Activated T-cell treated with anti-CD3 and anti-CD28 coated beads, Interleukin-2, amount 50 U/mL, for 72 hours (primary cell): ENCODE data around the gene CD300H. TPM values are rescaled to one million over a fixed set of nuclear protein-coding genes. Genes with fewer than 3 reads are reported as not detected.

Experiments
- ATAC-seq, 2 donors: fragments of 150-1000 bp; cut with Tn5 transposase; replicated peaks in 1 of 2; 2 replicates each; pipeline ENCODE4 v1.10.0; 2021; ENCODE audit warnings: moderate library complexity in 2 of 2, mild to moderate bottlenecking in 1 of 2
- DNase-seq, 2 donors: peaks; one replicate each; pipeline ENCODE4 v3.0.0; 2021 to 2022; ENCODE audit warnings: mixed read lengths in 1 of 2
- H3K27ac Mint-ChIP-seq: one replicate; pipeline ENCODE4 v1.8.0; 2022; ENCODE audit warnings: mild to moderate bottlenecking, moderate library complexity, mixed read lengths
- H3K27me3 Mint-ChIP-seq: one replicate; pipeline ENCODE4 v1.8.0; 2022; ENCODE audit warnings: low read depth, mixed read lengths
- H3K36me3 Mint-ChIP-seq, 2 donors: one replicate each; pipeline ENCODE4 v1.8.0; 2022; ENCODE audit warnings: mixed read lengths in 2 of 2, mild to moderate bottlenecking in 1 of 2; ENCODE audit not compliant: insufficient read depth in 2 of 2
- H3K4me1 Mint-ChIP-seq: one replicate; pipeline ENCODE4 v1.8.0; 2022; ENCODE audit warnings: low read depth, mixed read lengths
- H3K4me3 Mint-ChIP-seq, 2 donors: one replicate each; pipeline ENCODE4 v1.8.0; 2022; ENCODE audit warnings: mild to moderate bottlenecking in 2 of 2, mixed read lengths in 2 of 2, moderate library complexity in 2 of 2
- H3K9me3 Mint-ChIP-seq, 2 donors: one replicate each; pipeline ENCODE4 v1.8.0; 2022; ENCODE audit warnings: mixed read lengths in 2 of 2
- total RNA-seq, 2 donors: library from RNA; stranded (reverse); gene quantifications; one replicate each; pipeline ENCODE4 v1.2.3, GENCODE V29; 2022

The CD300H gene
- total RNA-seq, 2 donors from 2014 or later = not detected

DNA sequence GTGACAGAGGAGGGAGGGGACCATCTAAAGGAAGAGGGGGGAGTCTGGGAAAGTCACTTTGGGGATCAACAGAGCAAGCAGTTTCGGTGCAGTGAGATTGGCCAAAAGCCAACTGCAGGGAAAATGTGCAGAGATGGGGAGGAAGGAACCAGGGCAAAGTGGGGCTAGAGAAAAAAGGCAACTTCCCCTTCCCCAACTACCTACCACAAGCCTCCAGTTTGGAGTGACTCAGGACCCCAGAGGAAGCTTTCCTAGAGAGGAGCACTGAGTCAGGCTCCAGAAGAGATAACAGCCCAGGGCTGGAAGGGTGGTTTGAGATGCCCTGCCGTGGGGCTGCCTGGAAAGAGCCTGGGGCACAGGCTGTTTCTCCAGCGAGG lies 31.7 kb upstream of the CD300H start:
- H3K27ac Mint-ChIP-seq = no peak overlapping the region
- DNase-seq = no peak
- H3K27me3 Mint-ChIP-seq = peaks cover 22% of the 10 kb centered on the region
- no peaks in the 10 kb centered on the region for H3K9me3 Mint-ChIP-seq
- H3K36me3 Mint-ChIP-seq = no peaks in the 10 kb centered on the region
- peak overlapping the region in 1 of 2 donors; percentile 16 for H3K4me3 Mint-ChIP-seq
- H3K4me1 Mint-ChIP-seq = peaks cover 21% of the 10 kb centered on the region
- no peak for ATAC-seq

DNA sequence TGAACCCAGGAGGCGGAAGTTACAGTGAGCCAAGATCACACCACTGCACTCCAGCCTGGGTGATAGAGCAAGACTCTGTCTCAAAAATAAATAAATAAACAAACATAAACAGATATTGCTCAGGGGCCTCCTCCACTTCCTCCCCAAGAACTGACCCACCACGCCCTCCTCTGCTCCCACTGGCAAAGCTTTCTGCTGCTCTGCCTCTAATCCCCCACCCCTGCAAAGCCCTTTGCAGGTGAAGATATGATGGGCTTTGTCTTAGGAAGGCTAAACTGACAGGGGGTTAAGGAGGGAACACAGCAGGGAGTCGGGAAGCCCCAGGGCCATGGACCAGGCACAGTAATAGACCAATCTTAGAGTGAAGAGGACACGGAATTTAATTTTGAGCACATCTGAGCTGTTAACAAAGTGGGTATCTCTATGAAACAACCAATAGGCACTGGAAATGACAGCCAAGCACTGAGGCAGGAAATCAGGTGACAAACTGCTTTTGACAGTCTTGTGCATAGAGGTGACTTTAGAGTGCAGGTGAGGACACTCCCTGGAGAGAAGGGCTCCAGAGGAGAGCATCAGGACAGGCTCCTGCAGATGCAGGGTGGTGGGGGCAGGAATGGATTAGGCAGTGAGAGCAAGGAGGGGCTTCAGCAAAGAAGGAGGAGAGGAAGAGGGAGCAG lies 31.2 kb upstream of the CD300H start:
- Mint-ChIP-seq H3K9me3 (no peaks in the 10 kb centered on the region), H3K4me3 (peak overlapping the region in 1 of 2 donors; percentile 16), H3K27me3 (peaks cover 22% of the 10 kb centered on the region), H3K27ac (no peak overlapping the region), H3K36me3 (no peaks in the 10 kb centered on the region), H3K4me1 (peaks cover 21% of the 10 kb centered on the region)
- no peak for ATAC-seq
- no peak for DNase-seq

DNA sequence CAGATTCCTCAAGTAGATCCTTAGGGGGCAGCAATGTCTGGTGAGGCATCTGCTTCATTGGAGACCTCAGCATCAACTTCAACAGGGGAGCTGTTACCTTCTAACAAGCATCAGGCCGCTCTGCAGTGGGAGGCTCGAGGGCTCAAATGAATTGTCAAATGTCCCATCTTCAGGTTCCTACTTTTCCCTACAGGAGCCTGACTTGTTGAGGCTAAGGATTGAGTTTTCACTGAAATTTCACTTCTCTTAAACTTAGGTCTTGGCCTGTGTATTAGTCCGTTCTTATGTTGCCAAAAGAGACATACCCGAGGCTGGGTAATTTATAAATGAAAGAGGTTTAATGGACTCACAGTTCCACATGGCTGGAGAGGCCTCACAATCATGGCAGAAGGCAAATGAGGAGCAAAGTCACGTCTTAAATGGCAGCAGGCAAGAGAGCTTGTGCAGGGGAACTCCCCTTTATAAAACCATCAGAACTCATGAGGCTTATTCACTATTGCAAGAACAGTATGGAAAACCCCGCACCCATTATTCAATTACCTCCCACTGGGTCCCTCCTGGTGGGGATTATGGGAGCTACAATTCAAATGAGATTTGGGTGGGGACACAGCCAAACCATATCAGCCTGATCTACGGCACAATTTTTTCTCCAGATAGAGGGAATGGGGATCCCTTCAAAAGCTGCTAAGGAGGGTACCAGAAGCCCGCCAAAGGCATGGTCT lies 29.9 kb upstream of the CD300H start:
- H3K36me3 Mint-ChIP-seq = no peaks in the 10 kb centered on the region
- H3K4me1 Mint-ChIP-seq = peaks cover 19% of the 10 kb centered on the region
- no peak overlapping the region for H3K27ac Mint-ChIP-seq
- H3K9me3 Mint-ChIP-seq = no peaks in the 10 kb centered on the region
- ATAC-seq = no peak
- DNase-seq = no peak
- H3K4me3 Mint-ChIP-seq = no peak overlapping the region
- peaks cover 14% of the 10 kb centered on the region for H3K27me3 Mint-ChIP-seq

DNA sequence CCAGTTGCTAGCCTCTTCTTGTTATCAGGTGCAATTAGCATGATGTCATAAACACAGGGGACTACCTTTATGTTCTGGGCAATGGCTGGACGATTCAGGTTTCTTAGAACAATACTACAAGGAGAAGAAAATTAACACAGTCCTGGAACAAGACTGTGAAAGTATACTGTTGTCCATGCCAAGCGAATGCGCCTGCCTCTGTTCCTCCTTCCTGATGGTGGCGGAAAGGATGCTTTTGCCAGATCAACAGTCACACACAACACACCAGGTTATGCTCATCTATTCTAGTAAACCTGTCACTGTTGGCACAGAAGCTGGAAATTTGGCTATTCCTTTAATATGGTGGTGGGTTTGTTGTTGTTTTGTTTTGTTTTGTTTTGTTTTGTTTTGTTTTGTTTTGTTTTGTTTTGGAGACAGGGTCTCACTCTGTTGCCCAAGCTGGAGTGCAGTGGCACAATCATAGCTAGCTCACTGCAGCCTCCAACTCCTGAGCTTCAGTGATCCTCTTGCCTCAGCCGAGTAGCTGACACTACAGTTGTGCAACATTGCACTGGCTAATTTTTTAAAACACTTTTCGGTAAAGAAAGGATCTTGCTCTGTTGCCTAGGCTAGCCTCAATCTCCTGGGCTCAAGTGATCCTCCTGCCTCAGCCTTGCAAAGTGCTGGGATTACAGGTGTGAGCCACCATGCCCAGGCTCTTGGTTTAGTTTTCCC lies 27.9 kb upstream of the CD300H start:
- H3K27ac Mint-ChIP-seq = no peak overlapping the region
- no peaks in the 10 kb centered on the region for H3K36me3 Mint-ChIP-seq
- DNase-seq (no peak), ATAC-seq (no peak)
- no peak overlapping the region for H3K4me3 Mint-ChIP-seq
- peaks cover 25% of the 10 kb centered on the region for H3K4me1 Mint-ChIP-seq
- H3K9me3 Mint-ChIP-seq = peaks cover 0 to 1% of the 10 kb centered on the region in 2 donors
- H3K27me3 Mint-ChIP-seq = peaks cover 14% of the 10 kb centered on the region

DNA sequence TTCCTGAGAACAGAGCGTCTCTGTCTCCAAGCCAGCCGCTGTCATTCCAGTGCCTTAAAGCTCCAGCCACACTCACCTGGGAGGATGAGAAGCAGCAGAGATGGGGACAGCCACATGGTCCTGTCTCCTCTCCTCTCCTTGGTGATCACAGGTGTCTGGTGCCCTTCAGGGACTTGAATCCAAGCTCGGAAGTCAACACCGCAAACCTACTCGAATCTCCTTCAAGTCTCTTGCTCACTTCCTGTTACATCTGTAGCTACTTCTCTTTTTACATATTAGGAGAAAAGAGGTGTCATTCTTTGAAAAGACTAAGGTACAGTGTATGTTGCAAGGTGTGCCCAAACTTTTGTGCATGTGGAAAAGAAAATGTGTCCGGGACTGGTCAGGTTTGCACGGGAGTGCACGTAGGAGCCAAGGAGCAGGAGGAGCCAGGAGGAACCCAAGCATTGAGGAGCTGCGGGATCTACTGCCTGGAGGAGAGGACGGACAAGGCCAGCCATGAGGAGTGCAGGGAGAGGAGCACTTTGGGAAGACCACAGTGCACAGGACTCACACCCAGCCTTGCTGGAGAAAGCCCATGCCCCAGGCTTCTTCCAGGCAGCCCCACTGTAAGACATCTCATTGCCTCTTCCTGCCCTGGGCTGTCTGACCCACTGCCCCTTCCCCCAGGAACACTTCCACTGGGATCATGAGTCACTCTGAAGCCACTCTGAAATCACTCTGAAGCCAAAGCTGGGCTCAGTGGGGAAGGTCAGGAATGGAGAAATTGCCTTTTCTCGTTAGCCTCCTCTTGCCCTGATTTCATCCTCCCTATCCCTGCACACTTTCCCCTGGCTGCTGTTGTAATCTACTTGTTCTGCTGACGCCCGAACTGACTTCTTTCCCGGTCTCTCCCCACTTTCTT lies 25.0 kb upstream of the CD300H start, which contains the start of gene CD300LD:
CD300LD (minus strand) TSS at position 197 of the 904 bp plus-strand sequence; CDS start at position 116, 81 bp downstream.
- Mint-ChIP-seq H3K27ac (no peak within 1 kb of the TSS), H3K4me3 (peak within 1 kb of the TSS; percentile 4 to 57)

DNA sequence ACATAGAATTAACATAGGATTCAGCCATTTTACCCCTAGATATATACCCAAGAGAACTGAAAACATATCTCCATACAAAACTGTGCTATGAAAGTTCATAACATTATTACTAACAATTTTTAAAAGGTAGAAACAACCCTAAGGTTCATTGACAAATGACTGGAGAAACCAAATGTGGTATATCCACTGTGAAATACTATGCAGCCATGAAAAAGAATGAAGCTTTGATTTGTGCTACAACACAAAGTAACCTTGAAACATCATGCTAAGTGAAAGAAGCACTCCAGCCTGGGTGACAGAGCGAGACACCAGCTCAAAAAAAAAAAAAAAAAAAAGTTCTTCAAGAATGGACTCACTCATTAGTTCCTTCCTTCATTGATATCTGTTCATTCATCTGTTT lies 24.2 kb upstream of the CD300H start:
- Mint-ChIP-seq H3K27me3 (no peaks in the 10 kb centered on the region), H3K4me1 (peaks cover 9% of the 10 kb centered on the region), H3K4me3 (peak overlapping the region in 1 of 2 donors; percentile 57), H3K36me3 (no peaks in the 10 kb centered on the region), H3K9me3 (peaks cover 0 to 1% of the 10 kb centered on the region in 2 donors), H3K27ac (no peak overlapping the region)
- no peak for DNase-seq
- no peak for ATAC-seq

More for the DNA sequence above, 25.0 kb upstream of the CD300H start, which contains the start of gene CD300LD:
- H3K4me1 Mint-ChIP-seq = peaks cover 9% of the 10 kb centered on the region
- no peaks in the 10 kb centered on the region for H3K36me3 Mint-ChIP-seq
- H3K27me3 Mint-ChIP-seq = no peaks in the 10 kb centered on the region
- peak in 1 of 2 donors; percentile 7 for DNase-seq
- H3K9me3 Mint-ChIP-seq = peaks cover 0 to 1% of the 10 kb centered on the region in 2 donors
- peak; percentile 43 to 62 for ATAC-seq

DNA sequence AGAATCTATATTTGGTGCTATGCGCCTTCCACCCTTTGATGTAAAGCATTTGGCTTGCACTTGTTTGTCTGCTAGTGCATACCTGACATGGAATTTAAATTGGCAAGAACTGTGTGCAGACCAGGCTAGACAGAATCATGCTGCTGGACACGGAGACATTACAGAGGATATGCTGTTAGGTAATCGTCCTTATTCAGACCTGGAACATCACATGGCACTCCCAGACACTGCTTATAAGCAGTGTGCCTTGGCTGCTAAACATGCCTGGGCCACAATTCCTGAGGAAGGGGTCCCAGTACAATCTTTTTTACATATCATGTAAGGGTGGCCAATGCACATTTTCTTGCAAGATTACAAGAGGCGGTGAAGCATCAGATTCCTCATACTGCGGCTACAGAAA lies 18.4 kb upstream of the CD300H start:
- H3K4me1 Mint-ChIP-seq = no peaks in the 10 kb centered on the region
- H3K36me3 Mint-ChIP-seq = no peaks in the 10 kb centered on the region
- H3K4me3 Mint-ChIP-seq = no peak overlapping the region
- no peak for DNase-seq
- H3K27me3 Mint-ChIP-seq = no peaks in the 10 kb centered on the region
- no peak for ATAC-seq
- H3K9me3 Mint-ChIP-seq = peaks cover 0 to 2% of the 10 kb centered on the region in 2 donors
- no peak overlapping the region for H3K27ac Mint-ChIP-seq

DNA sequence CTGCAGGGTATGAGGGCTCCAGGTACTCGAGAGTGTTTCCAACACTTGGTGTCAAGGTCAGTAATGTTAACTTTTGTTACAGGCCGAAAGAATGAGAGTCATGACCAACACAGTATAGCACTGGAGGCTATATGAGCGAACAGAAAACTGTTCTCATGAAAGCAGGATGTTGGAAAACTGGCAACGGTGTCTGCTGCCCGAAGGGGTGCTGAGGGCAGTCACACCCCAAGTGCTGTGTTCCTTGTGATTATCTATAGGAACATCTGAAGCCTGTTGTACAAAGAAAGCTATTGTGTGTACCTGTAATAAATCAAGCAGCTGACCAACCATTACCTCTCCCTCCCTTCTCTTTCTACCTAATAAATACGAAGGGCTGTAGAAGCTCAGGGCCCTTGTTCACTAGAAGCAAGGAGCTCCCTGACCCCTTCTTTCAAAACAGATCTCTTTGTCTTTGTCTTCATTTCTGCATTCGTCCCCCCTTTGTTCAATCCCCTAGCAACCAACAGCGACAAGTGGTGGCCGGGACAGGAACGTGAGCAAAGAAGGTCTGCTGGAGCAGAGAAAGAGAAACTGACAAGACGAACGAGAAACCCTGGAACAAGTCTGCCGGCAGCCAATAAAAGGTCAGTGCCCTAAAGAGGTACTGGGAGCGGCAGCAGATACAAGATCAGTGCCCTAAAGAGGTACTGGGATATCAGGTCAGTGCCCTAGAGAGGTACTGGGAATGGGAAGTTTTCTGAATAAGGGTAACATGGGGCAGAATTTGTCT lies 17.2 kb upstream of the CD300H start:
- Mint-ChIP-seq H3K36me3 (no peaks in the 10 kb centered on the region), H3K4me3 (no peak overlapping the region), H3K4me1 (no peaks in the 10 kb centered on the region), H3K27me3 (no peaks in the 10 kb centered on the region), H3K9me3 (peaks cover 0 to 2% of the 10 kb centered on the region in 2 donors), H3K27ac (no peak overlapping the region)
- DNase-seq (no peak), ATAC-seq (no peak)

DNA sequence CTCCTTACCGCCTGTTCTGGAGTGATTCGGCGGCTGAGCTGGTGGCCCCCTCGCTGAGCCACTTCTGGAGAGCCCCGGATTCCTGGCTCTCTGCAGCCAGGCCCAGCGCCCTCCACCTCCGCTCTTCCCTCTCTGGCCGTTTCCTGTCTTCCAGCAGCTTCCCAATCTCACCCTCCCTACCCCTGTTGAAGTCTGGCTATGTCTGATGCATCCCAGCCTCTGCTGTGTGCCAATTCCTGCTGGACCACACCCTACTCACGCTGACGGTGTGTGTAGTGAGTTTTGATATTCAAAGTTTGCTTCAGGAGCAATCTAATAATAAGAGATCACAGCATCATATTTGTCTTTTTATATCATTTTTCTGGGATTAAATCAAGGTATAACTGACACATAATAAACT lies 15.3 kb upstream of the CD300H start:
- ATAC-seq (no peak), DNase-seq (no peak)
- Mint-ChIP-seq H3K27ac (no peak overlapping the region), H3K9me3 (peaks cover 0 to 2% of the 10 kb centered on the region in 2 donors), H3K36me3 (no peaks in the 10 kb centered on the region), H3K4me3 (no peak overlapping the region), H3K27me3 (no peaks in the 10 kb centered on the region), H3K4me1 (peaks cover 4% of the 10 kb centered on the region)

DNA sequence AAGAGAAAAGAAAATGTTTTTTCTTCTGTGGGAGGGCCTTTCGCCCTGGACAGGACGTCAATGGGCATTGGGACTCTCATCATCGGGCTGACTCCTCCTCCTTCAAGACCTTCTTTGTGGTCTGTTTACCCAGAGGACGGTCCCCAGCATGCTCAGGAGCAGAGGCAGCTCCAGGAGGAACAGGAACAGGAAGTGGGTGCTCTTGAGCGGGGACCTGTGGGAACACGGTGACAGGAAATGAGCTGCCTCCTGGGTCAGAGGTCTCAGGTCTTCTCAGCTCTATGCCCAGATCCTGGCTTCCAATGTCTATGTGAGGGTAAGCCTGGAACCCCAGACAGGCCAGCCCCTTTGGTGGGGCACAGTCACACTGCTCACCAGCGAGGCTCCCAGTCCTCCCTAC lies 12.6 kb upstream of the CD300H start:
- peaks cover 5% of the 10 kb centered on the region for H3K27me3 Mint-ChIP-seq
- H3K9me3 Mint-ChIP-seq = peaks cover 2 to 3% of the 10 kb centered on the region in 2 donors
- DNase-seq = no peak
- no peak overlapping the region for H3K4me3 Mint-ChIP-seq
- H3K4me1 Mint-ChIP-seq = peaks cover 4% of the 10 kb centered on the region
- H3K27ac Mint-ChIP-seq = no peak overlapping the region
- H3K36me3 Mint-ChIP-seq = no peaks in the 10 kb centered on the region
- ATAC-seq = no peak

DNA sequence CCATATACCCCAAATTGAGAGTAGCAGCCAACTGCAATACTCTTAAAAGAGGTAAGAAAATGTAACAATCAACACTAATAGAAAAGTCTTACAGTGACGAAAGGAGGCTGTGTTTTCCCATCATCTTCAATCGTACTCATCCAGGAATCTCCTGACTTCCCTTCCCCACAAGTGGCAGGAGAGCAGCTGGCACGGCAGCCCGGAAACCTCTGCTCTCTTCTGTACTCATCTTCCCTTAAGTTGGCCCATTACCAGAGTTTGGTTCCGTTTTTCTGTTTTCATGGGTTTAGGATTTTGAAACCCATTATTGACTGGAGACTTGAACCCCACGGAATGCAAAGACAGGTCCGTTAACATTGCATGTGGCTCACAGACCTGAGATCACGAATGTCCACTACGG lies 11.7 kb upstream of the CD300H start:
- ATAC-seq (no peak), DNase-seq (no peak)
- Mint-ChIP-seq H3K36me3 (no peaks in the 10 kb centered on the region), H3K4me3 (no peak overlapping the region), H3K9me3 (peaks cover 0 to 3% of the 10 kb centered on the region in 2 donors), H3K27me3 (peaks cover 13% of the 10 kb centered on the region), H3K4me1 (peaks cover 4% of the 10 kb centered on the region), H3K27ac (no peak overlapping the region)
